ENCODE measurements around the gene TRAF3IP1.
A peak's percentile ranks its signal among the peaks of the same experiment; 100 is the strongest.
"Not testable (repeated sequence)": the region's sequence is repeated elsewhere in the genome, so short reads cannot be mapped to it uniquely, and the experiment has no call there.

TRAF3IP1 gene

DNA sequence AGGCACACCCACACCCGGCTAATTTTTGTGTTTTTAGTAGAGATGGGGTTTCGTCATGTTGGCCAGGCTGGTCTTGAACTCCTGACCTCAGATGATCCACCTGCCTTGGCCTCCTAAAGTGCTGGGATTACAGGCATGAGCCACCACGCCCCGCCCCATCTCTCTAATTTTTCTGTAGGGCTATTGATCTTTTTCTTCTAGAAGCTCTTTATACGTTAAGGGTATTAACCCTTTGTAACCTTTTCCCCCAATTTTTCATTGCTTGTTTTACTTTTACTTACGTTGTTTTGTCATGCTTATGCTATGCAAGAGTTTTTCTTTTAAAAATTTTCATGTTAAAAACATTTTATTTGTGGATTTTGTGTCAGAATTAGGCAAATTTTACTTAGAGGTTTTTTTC, 121.9 kb downstream of the TRAF3IP1 start:
- DNase-seq = not testable (repeated sequence)

DNA sequence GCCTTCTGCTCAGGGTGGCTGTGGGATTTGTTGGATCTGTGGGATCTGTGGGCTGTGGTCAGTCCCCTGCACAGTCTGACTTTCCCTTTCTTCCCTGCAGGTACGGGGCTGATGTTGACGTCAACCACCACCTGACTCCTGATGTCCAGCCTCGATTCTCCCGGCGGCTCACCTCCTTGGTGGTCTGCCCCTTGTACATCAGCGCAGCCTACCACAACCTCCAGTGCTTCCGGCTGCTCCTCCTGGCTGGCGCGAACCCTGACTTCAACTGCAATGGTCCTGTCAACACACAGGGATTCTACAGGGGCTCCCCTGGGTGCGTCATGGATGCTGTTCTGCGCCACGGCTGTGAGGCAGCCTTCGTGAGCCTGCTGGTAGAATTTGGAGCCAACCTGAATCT, 123.9 kb downstream of the TRAF3IP1 start:
- no peak for DNase-seq

DNA sequence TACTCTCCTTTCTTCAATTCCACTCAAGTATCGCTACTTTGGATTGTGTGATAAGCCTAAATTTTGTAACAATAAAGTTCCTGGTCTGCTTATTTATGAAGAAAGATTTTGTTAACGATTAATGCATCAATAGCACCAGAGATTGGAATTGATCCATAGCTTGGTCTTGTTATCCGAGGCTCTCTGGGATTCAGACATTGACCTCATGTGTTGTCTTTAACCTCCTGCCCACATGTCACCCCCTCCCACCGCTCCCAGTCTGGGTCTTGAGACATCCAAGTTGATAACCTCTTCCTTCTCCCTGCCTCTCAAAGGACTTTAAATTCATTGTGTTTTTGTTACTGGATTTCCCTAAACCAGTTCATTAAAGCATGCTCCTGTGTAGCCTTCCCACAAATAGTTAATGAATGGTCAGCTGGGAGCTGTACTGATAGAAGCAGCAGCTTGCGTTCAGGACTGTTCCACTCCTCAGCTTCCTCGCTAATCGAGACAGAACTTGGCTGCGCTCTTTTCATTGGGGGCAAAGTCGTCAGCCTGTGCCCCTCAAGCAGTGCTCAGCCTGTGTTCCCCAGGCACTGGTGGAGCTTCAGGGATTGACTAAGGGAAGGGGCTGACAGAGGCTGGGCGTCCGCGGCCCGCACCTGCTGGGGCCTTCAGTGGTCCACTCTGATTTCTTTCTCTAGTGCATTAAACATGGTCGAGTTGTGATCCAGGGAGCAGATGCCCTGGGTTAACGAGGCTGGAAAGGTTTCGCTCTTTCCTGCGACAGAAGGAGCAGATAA, 125.3 kb downstream of the TRAF3IP1 start:
- DNase-seq = no peak

DNA sequence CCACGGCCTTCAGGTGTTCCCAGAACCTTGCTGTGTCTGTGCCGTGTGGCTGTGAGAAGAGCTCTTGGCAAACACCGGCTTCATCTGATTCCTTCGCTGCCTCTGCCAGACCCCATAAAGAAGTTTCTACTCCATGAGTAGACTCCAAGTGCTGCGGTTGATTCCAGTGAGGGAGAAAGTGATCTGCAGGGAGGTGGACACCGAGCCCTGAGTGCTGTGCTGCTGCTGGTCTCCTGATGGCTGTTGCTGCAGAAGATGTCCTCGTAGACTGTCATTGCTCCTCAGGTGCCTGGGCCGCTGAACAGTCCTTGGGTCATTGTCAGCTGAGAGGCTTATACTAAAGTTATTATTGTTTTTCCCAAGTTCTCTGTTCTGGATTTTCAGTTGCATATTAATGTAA, 126.1 kb downstream of the TRAF3IP1 start:
- no peak for DNase-seq

DNA sequence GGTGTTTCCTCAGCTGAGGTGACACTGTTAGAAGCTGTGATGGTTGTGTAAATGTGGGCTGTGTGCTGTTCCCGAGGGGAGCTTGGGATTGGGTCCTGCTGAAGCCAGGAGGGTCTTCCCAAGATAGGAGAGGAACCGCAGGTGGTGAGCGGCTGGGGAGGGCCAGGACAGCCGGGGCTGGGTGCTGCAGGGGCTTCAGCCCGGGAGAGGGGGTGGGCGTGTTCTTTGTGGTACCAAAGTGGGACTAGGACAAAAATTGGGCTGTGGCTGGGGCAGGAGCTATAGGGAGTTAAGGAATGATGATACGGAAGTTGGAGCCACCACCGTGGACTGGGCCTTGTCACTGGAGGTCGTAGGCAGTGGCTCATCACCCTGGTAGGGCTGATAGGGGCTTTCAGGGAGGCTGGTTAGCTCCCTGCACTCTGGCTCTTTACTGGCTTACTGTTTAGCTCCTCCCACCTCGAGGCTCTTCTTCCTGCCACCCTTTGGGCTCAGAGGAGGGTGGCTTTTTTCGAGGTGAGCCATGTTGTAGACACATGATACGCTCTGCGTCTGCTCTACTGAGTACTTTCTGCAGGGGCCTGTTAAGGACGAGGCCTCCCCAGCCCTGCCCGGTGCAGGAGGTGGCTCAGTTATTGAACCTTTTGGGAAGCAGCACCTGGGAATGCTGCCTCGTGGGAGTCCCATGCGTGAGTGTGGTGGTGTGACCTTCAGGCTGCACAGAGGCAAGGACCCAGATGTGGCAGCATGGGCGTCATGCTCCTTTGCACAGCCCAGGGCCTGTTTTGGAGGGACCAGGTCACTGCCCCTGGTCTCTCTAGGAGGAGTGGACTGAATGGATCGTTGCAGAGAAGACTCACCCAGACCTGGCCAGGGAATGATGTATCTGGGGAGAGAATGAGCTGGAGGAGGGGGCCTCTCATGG, 128.0 kb downstream of the TRAF3IP1 start:
- no peak for DNase-seq

DNA sequence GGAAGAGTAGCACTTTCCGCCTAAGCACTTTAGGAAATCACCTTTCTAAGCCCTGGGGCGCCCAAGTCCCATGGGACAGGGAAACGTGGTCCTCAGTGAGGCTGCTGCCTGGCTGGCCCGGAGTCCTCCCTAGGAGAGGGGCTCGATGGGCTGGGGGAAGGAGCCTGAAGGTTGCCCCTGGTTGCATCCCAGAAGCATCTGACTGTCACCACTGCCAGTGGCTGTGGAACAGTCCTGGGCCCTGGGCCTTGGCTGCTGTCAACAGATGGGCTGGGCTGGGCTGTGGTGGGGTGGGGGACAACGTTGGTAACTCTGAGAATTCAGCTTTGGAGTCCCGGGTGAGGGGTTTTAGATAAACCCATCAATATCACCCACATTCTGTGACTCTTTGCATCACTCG, 128.9 kb downstream of the TRAF3IP1 start:
- no peak for DNase-seq

DNA sequence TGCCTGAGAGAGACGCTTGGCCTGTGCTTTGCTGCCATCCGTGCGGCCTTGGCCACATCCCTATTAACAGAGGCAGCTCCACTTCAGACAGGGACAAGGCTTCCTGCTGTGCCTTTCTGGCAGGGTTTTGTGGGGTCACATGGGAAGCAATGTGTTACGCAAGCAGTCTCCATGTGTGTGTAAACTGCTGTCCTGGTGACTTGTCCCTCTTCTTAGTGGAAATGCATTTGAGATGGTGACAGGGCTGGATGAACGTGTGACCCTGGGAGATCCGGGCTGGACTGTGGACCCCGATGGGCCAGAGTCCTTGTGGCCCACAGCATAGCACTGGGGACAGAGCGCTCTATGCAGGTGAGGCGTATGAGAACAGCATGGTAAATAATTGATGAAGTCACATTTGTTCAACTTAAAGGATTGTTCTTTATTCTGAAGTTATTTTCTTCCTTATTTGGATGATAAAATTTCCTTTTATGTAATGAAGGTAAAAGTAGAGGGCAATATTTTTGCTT, 129.6 kb downstream of the TRAF3IP1 start:
- peak in 5 of 58 donors; percentile 6 to 38 (median 12) for DNase-seq

DNA sequence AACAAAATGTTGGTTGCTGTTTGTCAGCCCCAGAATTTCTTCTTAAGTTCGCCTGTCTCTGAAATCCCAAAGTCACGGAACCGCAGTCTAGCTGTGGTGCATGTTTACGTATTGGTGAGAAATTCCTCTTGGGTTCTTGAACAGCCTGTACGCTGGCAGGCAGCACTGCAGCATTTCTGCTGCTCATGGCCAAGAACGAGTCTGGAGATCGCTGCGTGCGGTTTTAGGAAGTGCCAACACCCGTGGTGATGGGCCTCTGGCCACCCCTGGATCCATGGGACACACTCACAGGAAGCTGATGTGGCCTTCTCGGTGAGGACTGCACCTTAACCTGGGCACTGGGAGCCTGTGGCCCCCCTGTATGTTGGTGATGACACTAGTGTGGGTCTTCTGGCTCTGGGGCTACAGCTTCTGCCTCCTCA, 130.1 kb downstream of the TRAF3IP1 start:
- peak in 1 of 58 donors; percentile 14 for DNase-seq

All from anterior cingulate cortex (tissue), 58 donors.